BE2C (cell line): ENCODE data around the gene MIB2.
"Not testable (repeated sequence)": the region's sequence is repeated elsewhere in the genome, so short reads cannot be mapped to it uniquely, and the experiment has no call there.

ENCODE experiments used
- DNase-seq: peaks from one replicate; pipeline ENCODE4 v3.0.0-alpha.2; 2020
- H3K27me3 ChIP-seq: fragments of 250-450 bp; sonication (Bioruptor Pico); 2 replicates; pipeline ENCODE4 v1.5.1; 2020; ENCODE audit warnings: mild to moderate bottlenecking
- H3K36me3 ChIP-seq: fragments of 250-450 bp; sonication (Bioruptor Pico); 2 replicates; pipeline ENCODE4 v1.5.1; 2020; ENCODE audit warnings: mild to moderate bottlenecking
- H3K4me1 ChIP-seq: fragments of 250-450 bp; sonication (Bioruptor Pico); 2 replicates; pipeline ENCODE4 v1.5.1; 2020
- H3K4me3 ChIP-seq: 2 replicates; pipeline ENCODE4 v1.5.1; 2011; ENCODE audit warnings: low read depth, low read length
- H3K9me3 ChIP-seq: fragments of 250-450 bp; sonication (Bioruptor Pico); 2 replicates; pipeline ENCODE4 v1.5.1; 2020
- CTCF ChIP-seq: IDR thresholded peaks from 2 replicates; pipeline ENCODE4 v1.5.1; 2012; ENCODE audit warnings: mild to moderate bottlenecking, low read depth, low read length

MIB2 gene

GRCh38 chr1:1637479-1637875 is 22.2 kb downstream of the MIB2 start:
- not testable (repeated sequence) for H3K4me1 ChIP-seq, H3K9me3 ChIP-seq, H3K36me3 ChIP-seq, DNase-seq, H3K27me3 ChIP-seq, H3K4me3 ChIP-seq

GRCh38 chr1:1638528-1638927 is 23.2 kb downstream of the MIB2 start:
- not testable (repeated sequence) for DNase-seq

GRCh38 chr1:1639368-1639767 is 24.1 kb downstream of the MIB2 start:
- not testable (repeated sequence) for H3K27me3 ChIP-seq, H3K9me3 ChIP-seq, H3K4me1 ChIP-seq, H3K36me3 ChIP-seq, DNase-seq, H3K4me3 ChIP-seq

More at GRCh38 chr1:1638528-1638927, 23.2 kb downstream of the MIB2 start:
- H3K9me3 ChIP-seq, H3K4me1 ChIP-seq, H3K4me3 ChIP-seq, H3K36me3 ChIP-seq, H3K27me3 ChIP-seq: not testable (repeated sequence)

- not testable (repeated sequence) for H3K4me3 ChIP-seq, DNase-seq, H3K27me3 ChIP-seq, H3K9me3 ChIP-seq, H3K4me1 ChIP-seq, H3K36me3 ChIP-seq
These were observed 24.8 kb downstream of the MIB2 start for GRCh38 chr1:1640081-1640480.

- H3K9me3 ChIP-seq, H3K36me3 ChIP-seq, H3K4me1 ChIP-seq, H3K27me3 ChIP-seq, H3K4me3 ChIP-seq, DNase-seq: not testable (repeated sequence)
These were observed 25.6 kb downstream of the MIB2 start for GRCh38 chr1:1640711-1641461.

- not testable (repeated sequence) for DNase-seq
These were observed 31.0 kb downstream of the MIB2 start for GRCh38 chr1:1646326-1646725.

GRCh38 chr1:1647567-1648241 is 32.4 kb downstream of the MIB2 start:
- not testable (repeated sequence) for H3K4me3 ChIP-seq, H3K27me3 ChIP-seq, DNase-seq, H3K9me3 ChIP-seq, H3K36me3 ChIP-seq, H3K4me1 ChIP-seq

More at GRCh38 chr1:1646326-1646725, 31.0 kb downstream of the MIB2 start:
- not testable (repeated sequence) for H3K9me3 ChIP-seq, H3K36me3 ChIP-seq, H3K4me1 ChIP-seq, H3K27me3 ChIP-seq, H3K4me3 ChIP-seq

GRCh38 chr1:1648265-1648664 is 33.0 kb downstream of the MIB2 start:
- H3K27me3 ChIP-seq, H3K4me1 ChIP-seq, H3K9me3 ChIP-seq, DNase-seq, H3K4me3 ChIP-seq: not testable (repeated sequence)
- H3K36me3 ChIP-seq, result peaks cover 13% of the 10 kb centered on the region

GRCh38 chr1:1658583-1659549 is 43.6 kb downstream of the MIB2 start, which contains the start of gene CDK11B:
CDK11B (minus strand) TSS chr1:1659004; CDS start chr1:1657485, 1,519 bp downstream.
- 0 out of 2 replicates have a peak, but pooled peaks have one; percentile 14 for TF ChIP-seq CTCF
- not testable (repeated sequence) for H3K4me1 ChIP-seq
- DNase-seq, result peak; percentile 97

GRCh38 chr1:1662392-1662791 is 47.1 kb downstream of the MIB2 start:
- DNase-seq, H3K9me3 ChIP-seq, H3K4me1 ChIP-seq, H3K4me3 ChIP-seq, H3K27me3 ChIP-seq: not testable (repeated sequence)
- H3K36me3 ChIP-seq, result peaks cover 20% of the 10 kb centered on the region

More at GRCh38 chr1:1658583-1659549, 43.6 kb downstream of the MIB2 start, which contains the start of gene CDK11B:
- Histone ChIP-seq H3K4me3 (peak within 1 kb of the TSS; percentile 53), H3K36me3 (peaks cover 25% of the 10 kb centered on the region)
- not testable (repeated sequence) for H3K27me3 ChIP-seq, H3K9me3 ChIP-seq

GRCh38 chr1:1662830-1663560 is 47.7 kb downstream of the MIB2 start:
- not testable (repeated sequence) for H3K27me3 ChIP-seq, DNase-seq, H3K4me3 ChIP-seq, H3K4me1 ChIP-seq, H3K9me3 ChIP-seq
- H3K36me3 ChIP-seq, result peaks cover 20% of the 10 kb centered on the region

GRCh38 chr1:1664318-1664717 is 49.0 kb downstream of the MIB2 start:
- H3K9me3 ChIP-seq, H3K27me3 ChIP-seq, DNase-seq, H3K4me1 ChIP-seq, H3K4me3 ChIP-seq: not testable (repeated sequence)
- H3K36me3 ChIP-seq, result peaks cover 20% of the 10 kb centered on the region
